Keratinocyte (primary cell): ENCODE measurements around the gene TRMT61A.

Experiments
- EZH2 ChIP-seq: IDR thresholded peaks from one replicate; pipeline ENCODE4 v1.6.1; 2012; ENCODE audit warnings: inconsistent platforms, mild to moderate bottlenecking, low read length, moderate library complexity
- TF ChIP-seq, protein P1 (sequence below), 3 experiments: IDR thresholded peaks in 1 of 3; conservative IDR thresholded peaks in 1 of 3; optimal IDR thresholded peaks in 1 of 3; 2 replicates in 2 of 3; 3 replicates in 1 of 3; pipeline versions ENCODE3 to v1.5.1; 2011; ENCODE audit warnings: low read length in 3 of 3, mild to moderate bottlenecking in 3 of 3, moderate library complexity in 2 of 3, control low read depth in 1 of 3, inconsistent platforms in 1 of 3; ENCODE audit not compliant: insufficient read depth in 2 of 3; ENCODE audit errors: extremely low read depth in 1 of 3

DNA sequence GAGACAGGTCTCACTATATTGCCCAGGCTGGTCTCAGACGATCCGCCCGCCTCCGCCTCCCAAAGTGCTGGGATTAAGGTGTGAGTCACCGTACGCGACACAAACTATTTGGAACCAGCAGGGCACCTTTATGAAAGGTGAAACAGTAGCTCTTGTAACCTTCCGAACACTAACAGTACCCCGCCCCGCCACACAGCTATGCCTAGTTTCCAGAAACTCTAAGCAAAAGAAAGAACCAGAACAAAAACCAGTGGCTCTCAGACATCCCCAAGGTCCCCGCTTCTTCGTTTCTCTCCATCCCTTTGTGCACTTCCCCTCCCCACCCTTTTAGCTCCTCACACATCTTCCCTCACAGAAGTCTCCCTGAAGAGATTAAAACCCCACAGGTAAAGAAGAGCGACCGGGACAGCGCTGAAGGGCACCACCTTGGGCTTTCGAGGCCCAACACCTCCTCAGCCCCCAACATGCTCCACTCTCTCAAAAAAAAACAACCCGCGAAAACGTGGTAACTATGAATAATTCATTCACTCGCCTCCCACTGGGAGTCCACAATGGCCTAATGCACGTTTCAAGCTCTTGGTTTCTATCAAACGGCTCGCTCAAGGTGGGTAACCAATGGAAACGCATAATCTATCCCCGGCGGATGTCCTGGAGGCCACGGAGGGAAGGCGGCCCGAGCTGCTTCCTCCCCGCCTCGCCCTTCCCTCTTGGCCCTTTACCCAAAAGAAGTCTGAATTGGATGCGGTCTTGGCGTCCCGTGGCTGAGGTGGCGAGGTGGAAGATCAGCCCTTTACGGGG is 32.6 kb downstream of the TRMT61A start:
- TF ChIP-seq, protein P1, sequence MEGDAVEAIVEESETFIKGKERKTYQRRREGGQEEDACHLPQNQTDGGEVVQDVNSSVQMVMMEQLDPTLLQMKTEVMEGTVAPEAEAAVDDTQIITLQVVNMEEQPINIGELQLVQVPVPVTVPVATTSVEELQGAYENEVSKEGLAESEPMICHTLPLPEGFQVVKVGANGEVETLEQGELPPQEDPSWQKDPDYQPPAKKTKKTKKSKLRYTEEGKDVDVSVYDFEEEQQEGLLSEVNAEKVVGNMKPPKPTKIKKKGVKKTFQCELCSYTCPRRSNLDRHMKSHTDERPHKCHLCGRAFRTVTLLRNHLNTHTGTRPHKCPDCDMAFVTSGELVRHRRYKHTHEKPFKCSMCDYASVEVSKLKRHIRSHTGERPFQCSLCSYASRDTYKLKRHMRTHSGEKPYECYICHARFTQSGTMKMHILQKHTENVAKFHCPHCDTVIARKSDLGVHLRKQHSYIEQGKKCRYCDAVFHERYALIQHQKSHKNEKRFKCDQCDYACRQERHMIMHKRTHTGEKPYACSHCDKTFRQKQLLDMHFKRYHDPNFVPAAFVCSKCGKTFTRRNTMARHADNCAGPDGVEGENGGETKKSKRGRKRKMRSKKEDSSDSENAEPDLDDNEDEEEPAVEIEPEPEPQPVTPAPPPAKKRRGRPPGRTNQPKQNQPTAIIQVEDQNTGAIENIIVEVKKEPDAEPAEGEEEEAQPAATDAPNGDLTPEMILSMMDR (optimal IDR thresholded peaks at IDR 0.05 in 1 of 3, IDR thresholded peaks at IDR 0.05 in 1 of 3, conservative IDR thresholded peaks at IDR 0.05 in 1 of 3; ENCODE audit: extremely low read depth in 1 of 3, insufficient read depth in 2 of 3, low read length in 3 of 3) = peak in 1 of 3 experiments; percentile 6
- no peak for TF ChIP-seq EZH2
